Ecto neural progenitor cell (in vitro differentiated cells): ENCODE data around the gene ACOXL.

ENCODE experiments used
- DNase-seq: peaks from one replicate; pipeline ENCODE4 v3.0.0-alpha.2; 2018; ENCODE audit warnings: low spot score

Gene ACOXL

DNA sequence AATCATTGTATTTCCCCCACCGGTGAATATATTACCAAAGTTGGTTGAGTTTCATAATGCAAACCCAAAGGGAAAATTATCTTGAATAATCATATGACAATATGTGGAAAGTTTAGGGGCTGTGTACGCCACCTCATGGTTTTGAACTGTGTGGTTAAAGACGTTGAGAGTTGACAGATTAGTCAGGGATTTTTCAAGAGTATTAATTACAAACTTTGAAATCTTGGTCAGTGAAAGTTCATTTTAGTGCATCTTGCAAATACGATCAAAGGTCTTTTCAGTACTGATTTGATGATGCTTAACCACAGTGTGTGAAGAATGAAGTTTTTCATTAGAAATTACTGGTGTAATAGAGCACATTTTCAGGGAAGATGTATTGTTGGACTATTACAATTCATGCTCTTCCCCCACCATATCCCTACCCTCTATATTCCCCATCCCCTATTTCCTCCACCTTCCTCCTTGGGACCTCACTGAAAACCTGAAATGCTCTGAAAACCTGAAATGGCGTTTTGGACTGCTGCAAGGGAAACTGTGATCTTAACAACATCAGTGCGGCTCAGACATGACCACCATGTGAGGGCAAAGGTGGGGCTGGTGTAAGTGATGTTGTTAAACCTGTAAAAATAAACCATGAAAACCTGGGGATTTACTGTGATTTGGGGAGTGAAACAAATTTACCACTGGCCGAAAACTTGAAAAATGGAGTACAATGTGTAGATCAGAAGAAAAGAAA is 383.8 kb downstream of the ACOXL start:
- no peak for DNase-seq

DNA sequence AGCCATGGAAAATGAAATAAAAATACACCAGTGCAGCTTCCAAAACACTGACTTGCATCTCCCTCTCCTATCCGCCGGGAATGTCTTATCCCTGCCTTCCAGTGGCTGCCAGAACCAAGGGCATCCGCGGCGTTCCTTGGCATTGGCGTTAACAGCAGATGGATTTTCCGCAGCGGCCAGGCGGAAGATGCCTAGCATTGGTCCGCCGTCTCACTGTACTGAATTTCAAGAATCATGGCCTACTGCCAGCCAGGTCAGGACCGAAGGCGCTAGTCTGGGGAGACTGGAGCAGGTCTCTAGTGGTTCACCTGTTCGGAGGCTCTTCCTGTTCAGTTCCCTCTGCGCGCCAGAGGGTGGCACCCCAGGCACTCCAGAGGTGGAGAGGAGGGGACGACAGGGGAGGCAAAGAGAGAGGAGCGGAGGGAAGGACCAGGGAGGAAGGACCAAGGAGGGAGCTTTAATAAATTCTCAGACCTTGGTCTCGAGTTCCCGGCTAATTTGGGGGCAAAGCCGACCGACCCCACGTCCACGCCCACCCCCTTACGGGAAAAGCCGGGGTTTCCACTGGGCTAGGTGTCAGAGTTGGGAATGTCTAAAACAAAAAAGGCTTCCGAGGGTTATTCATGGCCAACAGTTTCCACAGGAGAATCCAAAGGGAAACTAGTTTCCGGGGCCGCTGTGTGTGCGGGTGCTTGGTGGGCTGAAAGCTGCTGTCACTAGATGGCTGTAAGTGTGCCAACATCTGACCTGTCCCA is 384.6 kb downstream of the ACOXL start:
- DNase-seq, result peak; percentile 80

DNA sequence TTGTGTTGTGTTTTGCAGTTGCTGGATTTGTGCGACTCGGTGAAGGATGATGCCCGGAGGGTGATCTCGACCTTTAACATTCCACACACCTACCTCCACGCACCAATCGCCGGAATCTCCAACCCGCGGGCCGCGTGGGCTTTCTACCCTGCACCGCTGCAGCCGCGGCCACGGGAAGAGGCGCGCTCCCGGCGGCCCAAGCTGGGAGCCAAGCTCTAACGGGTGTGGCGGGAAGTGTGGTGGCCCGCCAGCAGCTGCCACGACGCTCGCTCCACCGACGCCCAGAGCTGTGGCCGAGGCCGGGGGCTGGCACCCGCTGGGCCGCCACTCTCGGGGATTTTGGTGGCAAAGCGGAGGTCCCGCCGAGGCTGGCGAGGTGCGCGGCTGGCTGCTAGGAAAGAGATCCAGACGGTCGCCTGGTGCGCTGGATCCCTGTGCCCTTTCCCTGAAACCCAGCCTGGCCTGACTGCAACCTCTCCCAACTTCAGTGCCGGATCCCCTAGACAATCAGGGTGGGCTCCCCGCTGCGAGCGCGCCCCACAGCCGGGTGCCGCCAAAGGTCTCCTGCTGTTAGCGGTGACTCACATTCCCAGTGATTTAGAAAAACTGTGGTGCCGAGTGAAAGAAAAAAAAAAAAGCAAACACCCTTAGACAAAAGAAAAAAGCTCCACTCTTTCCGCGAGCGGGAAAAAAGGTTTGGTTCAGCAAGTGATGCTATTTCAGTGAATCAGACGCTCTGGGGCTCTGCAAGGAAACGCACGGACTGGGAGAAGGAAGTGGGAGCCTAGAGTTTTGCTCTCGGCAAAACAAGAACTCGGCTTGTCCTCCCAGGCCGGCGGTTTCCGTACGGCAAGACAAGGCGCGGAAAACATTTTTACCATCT is 385.5 kb downstream of the ACOXL start:
- DNase-seq, result peak; percentile 57

DNA sequence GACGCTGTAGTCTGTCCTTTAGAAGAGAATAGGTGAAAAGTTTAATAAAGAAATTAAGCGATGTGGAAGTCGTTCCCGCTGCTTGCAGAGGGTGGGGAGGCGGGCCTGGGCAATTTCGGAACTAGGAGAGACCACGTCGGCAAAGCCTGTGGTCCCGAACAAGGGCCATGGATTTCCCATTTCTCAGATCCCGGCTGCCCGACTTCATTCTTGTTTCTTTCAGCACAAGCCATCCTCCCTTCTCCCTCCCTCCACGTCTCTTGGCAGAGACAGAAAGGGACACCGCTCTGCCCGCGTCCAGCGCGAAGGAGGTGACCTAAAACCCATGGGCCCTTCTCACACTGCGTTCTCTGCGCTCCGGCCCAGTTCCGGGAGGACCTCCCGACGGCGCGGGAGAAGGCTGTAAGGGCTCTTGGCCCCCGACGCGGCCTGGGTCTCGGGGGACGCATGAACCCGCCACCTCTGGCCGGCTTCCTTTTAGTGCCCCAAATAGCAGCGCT is 386.2 kb downstream of the ACOXL start:
- peak; percentile 61 for DNase-seq

DNA sequence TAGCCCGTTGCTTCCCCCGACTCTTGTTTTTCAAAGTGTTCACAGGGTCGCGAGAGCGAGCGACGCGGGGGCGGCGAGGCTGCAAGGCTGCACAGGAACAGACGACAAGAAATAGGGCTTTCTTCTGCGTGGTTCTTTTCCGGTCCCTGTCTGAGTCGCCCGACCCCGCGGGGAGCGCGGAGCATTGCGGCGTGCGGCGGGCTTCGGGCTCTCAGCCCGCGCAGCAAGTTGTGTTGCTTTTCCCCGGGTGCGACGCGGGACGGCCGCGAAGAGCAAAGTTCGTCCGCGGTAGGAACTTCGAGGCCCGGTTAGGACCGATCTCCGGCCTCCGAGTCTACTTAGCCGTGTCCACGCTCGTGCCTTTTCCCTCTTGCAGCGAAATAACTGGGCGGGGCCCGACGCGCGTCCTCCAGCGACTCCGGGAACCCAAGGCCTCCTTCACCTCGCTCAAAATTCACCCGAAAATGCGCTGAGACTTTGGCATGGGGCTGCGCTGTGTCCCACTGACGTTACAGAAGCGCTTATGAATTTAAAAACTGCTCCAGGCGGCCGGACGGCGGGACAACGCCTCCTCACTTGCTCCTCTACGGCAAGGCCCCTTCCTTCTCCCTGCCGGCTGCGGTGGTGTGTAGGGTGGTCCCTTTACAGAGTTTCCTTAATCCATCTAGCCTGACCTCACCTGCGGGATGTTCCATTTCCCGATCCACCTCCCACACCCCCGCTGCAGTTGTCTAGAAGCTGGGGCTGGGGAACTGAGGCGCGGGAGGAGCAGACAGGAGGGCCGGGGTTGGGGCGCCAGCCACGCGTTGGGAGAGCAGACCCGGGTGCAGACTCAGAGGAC is 386.8 kb downstream of the ACOXL start:
- peak; percentile 61 for DNase-seq

DNA sequence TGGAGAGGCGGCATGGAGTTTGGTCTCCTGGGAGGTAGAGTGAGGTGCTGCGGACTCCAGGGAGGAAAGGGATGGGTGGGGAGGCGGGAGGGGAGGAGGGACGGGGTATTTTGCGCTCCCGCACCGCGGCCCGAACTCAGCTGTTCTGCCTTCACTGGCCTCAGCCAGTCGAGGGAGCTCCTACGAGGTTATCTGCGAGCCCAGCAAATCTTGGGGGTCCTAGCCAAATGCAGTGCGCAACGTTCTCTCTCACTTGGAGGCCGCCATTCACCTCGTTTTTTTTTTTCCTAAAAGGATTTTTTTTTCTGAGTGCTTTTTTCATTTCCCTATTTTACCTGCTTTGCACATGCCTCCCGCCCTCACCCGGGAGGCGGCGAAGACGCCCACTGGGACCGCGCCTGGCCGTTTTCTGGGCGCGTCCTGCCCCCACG is 387.5 kb downstream of the ACOXL start:
- no peak for DNase-seq

DNA sequence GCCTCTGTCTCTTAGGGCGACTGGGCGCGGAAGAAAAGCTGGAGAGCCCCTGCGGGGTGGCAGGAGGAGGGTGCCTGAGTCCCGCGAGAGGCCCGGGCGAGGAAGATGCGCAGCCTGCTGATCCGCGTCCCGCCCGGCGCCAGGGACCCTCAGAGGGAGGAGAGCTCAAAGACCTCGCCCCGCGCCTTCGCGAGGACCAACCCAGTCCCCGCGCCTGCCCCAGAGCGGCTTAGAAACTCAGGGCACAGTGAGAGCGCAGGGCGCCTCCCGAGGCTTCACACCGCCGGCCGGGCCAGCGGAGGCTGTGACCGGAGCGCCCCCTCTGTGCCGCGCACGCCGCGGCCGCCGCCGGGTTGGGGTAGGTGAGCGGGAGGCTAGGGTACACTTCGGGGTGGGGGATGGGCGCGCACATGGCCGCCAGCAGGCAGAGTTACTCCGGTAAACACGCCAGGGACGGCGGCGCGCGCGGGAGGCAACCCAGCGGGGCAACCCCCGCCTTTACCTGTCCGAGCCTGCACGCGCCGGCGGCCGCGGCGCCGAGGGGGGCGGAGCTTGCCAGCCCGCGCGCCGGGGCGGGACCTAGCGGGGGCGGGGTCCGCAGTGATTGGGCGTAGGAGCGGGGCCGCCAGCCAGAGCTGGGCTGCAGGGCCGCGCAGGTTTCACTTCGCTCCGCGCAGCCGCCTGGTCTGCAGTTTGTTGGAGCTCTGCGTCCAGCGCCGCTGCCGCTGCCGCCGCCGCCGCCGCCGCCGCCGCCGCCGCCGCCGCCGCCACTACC is 388.1 kb downstream of the ACOXL start, which contains the start of gene BCL2L11:
TSS of gene BCL2L11 (plus strand) at position 662 of the 775 bp plus-strand sequence. CDS start 2,832 bp downstream, outside the sequence.
- DNase-seq, result peak; percentile 94

DNA sequence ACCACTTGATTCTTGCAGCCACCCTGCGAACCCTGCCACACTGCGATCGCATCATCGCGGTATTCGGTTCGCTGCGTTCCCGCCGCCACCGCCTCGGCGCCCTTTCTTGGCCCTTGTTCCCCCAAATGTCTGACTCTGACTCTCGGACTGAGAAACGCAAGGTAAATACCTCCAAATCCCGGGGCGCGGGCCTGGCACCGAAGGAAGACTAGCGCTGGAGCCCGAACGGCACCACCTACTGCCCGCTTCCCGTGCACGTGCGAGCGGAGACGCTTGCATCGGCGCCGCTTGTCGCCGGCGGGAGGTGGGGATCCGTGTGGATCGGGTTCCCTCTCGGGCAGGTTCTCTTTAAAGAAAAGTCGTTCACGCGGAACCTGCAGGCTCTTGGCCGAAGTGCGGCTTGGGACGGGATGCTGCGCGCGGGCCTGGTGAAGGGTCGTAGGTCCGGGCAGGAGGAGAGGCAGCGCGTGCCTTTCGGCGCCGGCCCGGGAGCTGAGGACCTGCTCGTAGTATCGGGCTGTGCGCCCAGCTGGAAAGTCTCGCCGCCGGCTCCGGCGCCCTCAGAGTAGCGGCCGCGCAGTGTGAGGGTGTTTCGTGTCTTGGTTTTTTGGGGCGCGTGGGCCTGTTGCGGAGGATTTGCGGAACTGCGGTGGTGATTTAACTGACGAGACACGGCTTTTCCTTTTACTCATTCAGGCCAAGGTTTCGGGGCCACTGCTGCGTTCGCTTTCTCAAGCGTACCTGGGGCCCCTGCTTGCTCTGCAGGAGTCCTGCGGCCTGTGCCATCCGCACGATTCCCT is 388.9 kb downstream of the ACOXL start:
- peak; percentile 78 for DNase-seq

DNA sequence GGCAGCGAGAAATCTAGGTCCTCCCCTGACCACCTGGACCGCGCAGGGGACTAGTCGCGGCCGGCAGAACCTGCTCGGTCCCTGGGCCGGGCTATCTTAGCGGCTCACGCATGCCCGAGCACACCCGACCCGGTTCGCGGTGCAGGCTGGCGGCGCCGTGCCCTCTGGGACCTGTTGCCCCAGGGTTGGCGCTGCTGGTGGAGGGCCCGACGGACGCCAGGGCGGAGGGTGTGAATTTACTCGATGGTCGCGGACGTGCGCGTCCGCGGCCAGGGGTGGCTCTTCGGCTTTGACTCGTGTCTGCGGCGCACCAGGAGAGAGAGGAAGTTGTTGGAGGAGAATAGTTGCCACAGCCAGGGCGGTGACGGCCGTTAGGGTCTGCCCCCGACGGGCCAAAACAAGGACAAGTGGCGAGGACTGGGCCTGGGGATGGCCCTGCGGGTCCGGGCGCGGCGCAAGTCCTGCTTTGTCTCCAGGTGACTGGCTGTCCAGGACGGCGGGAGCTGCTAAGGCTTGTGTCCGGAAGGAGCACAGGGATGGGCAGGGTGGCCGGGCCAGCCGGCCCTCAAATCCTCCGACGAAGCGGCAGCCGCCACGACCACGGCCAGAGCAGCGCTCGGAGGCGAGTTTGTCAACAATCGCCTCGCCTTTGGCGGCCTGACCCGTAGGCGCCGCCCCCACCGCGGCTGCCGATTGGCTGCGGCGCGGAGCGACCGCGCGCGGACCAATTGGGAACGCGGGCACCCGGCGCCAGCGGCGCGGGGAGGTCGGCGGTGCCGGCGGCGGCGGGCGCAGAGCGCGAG is 389.7 kb downstream of the ACOXL start:
- peak; percentile 95 for DNase-seq

DNA sequence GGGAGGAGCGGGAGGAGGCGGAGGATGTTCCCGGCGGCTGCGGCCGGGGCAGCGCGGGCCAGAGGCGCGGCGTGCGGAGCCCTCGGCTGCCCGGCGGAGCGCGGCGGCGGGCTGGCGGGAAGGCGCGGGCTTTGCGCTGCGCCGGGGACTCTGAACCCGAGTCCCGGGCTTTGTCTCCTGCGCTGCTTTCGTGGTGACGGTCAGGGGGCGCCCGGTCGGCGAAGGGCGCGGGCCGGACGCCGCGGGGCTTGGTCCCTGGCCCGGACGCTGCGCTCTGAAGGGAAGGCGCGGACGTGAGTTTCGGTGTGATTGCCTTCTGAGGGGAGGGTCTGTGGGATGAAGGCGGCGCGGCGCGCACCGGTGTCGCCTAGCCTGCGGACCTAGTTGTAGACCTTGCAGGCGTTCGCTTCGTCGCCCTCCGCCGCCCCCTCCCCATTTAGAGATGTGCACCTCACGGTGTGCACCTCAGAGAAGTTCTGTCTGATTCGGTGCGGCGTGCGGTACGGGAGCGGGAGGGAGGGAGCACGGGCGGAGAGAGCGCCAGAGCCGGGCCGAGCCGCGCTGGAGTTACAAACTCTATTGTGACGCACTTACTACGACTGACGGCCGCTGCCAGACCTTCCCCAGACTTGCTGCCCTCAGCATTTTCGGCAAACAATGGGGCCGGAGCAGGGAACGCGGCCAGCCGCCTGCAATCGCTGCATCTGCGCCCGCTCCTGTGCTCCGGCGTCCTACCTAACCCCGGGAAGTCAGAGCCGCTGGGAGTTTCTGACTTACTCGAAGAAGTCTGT is 390.5 kb downstream of the ACOXL start:
- peak; percentile 84 for DNase-seq

DNA sequence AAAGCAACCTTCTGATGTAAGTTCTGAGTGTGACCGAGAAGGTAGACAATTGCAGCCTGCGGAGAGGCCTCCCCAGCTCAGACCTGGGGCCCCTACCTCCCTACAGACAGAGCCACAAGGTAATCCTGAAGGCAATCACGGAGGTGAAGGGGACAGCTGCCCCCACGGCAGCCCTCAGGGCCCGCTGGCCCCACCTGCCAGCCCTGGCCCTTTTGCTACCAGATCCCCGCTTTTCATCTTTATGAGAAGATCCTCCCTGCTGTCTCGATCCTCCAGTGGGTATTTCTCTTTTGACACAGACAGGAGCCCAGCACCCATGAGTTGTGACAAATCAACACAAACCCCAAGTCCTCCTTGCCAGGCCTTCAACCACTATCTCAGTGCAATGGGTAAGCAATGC is 391.4 kb downstream of the ACOXL start:
- DNase-seq, result no peak

DNA sequence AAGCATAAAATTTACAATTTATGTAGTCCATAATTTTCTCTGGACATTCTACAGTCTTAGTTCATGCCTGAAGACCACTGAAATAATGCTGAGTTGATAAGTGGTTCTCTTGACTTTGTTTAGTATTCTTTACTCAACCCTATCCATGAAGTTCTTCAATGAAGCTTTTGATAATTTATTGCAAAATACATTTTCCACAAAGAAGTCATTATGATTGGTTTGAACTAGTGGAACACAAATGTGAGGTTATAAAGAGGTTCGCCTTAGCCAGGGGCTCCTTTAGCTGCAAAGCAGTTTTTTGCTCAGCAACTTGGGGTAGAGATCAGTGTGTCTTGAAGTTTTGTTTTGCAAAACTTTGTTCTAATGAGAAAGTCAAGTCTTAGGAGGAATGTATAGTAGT is 394.2 kb downstream of the ACOXL start:
- DNase-seq, result no peak

DNA sequence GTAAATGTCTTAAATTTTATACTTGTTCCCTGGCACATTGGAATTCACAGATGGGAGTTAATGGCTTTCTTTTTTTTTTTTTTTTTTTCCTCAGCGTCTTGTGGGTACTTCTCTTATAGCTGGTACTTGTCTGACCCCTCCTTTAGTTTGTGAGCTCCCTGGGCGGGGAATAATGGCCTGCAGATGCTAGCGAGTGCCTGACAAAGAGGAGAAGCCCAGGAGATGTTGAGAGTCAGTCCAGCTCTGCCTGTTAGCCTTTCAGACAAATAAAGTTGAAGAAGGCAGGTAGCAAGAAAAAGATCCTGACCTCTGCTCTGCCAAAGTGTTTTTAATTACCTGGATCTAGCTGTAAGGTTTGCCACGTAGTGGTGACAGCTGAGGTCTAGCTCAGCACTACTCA is 395.0 kb downstream of the ACOXL start:
- no peak for DNase-seq

DNA sequence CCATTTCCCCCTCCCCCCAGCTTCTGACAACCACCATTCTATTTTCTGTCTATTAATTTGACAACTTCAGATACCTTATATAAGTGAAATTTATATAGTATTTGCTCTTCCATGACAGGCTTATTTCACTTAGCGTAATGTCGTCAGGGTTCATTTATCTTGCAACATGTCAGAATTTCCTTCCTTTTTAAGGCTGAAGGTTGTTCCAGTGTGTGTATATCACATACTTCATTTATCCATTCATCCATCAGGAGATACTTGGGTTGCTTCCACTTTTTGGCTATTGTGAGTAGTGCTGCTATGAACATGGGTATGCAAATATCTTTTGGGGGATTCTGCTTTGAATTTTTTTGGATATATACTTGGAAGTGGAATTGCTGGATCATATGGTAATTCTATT is 395.7 kb downstream of the ACOXL start:
- no peak for DNase-seq

DNA sequence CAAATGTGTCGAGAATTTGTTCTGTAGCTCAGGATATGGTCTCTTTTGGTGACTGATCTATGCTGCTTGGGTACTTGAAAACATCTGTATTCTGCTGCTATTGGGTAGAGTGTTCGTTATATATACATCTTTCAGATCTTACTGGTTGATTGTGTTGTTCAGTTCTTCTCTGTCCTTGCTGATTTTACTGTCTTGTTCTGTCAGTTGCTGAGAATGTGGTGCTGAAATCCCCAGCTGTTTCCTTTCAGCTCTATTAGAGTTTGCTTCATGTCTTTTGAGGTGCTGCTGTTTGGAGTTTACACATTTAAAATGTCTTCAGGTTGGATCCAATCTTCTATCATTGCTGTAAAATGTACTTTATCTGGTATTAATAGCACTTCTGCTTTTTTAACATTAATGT is 401.2 kb downstream of the ACOXL start:
- DNase-seq, result no peak

DNA sequence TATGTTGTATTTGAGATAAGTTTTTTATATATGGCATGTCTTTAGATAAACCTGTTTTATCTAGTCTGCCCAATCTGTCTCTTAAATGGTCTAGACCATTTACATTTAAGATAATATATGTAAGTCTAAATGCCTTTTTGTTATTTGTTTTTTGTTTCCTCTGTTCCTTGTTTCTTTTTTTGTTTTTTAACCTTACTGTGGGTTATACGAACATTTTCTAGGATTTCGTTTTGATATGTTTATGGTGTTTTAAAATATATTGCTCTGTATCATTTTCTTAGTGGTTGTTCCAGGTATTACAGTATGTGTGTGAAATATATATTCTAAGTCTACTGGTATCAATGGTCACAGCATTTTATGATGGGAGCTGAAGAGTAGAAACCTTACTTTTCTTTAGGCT is 401.7 kb downstream of the ACOXL start:
- DNase-seq, result no peak

DNA sequence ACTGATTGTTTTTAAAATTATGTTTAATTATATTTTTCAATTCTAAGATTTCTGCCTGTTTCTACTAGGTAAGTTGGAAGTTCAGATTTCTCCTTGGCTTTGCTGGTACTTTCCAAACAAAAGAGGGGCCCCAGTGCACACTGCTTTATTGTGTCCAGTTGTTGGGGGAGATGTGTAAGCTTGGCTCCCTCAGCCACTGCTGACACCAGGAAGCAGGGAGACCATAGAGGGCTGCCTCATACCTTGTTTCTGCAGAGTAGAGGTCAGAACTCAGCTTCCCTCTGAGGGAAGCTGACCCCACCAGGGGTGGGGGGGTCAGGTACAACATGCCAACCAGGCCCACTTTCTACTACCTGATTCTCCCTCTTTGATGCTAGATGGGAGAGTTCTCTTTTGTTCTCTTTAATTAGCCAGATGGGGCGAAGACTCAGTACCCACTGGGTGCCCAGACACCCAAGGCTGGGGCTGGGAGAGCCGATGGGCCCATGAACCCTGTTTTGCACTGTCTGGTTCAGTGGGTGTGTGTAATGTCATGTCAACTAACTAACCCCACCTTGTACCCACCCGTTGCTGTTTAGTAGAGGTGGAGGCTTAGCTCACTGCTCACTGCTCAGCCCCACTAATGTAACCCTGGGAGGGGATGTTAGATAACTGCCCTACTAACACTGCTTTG is 403.0 kb downstream of the ACOXL start:
- DNase-seq, result no peak
